Measurements from ENCODE around the gene PLAC1.

The PLAC1 gene

GRCh38 chrX:134613396-134613795 lies 44.9 kb downstream of the PLAC1 start:
- no peak for TF ChIP-seq CTCF (IDR thresholded peaks at IDR 0.05; ENCODE audit: control insufficient read depth, extremely low read depth, insufficient read depth)
- no peak overlapping the region for H3K4me3 ChIP-seq (ENCODE audit: low read depth, low read length)
- DNase-seq (ENCODE audit: low read depth): no peak

- no peak overlapping the region for H3K4me3 ChIP-seq (ENCODE audit: low read depth, low read length)
- no peak for DNase-seq (ENCODE audit: low read depth)
- TF ChIP-seq CTCF (IDR thresholded peaks at IDR 0.05; ENCODE audit: control insufficient read depth, extremely low read depth, insufficient read depth): no peak
These were observed 50.1 kb downstream of the PLAC1 start for GRCh38 chrX:134608153-134608552.

- TF ChIP-seq CTCF (IDR thresholded peaks at IDR 0.05; ENCODE audit: control insufficient read depth, extremely low read depth, insufficient read depth): no peak
- no peak overlapping the region for H3K4me3 ChIP-seq (ENCODE audit: low read depth, low read length)
- DNase-seq (ENCODE audit: low read depth): no peak
These were observed 50.7 kb downstream of the PLAC1 start for GRCh38 chrX:134607523-134607922.

DNA sequence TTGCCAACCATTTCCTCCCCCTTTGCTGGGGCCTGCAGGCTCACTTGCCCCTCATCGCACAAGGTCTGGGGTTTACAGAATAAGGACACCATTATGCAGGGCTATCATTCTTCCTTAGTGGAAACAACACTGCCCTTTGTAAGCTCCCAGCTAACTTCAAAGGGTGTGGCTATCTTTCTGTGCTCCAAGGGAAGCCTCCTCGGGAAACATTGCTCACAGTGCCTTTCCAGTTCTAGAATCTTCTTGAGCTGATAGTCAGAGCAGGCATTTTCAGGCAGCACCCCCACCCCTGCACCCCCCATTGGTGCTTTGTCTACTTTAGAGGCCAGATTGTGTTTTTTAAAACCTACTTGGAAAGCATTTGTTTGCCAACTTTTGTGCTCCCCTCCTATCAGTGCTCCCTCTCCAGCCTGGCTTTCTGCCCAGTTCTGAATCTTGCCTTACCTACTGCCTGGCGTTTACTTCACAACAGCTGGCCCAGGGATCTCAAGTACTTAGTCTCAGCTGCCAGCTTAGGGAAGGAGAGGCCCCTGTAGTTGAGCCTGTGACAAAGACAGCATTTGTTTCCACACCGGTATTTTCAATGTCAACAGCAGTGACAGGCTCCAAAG lies 53.5 kb downstream of the PLAC1 start:
- no peak for TF ChIP-seq CTCF (IDR thresholded peaks at IDR 0.05; ENCODE audit: control insufficient read depth, extremely low read depth, insufficient read depth)
- DNase-seq (ENCODE audit: low read depth): no peak
- H3K4me3 ChIP-seq (ENCODE audit: low read depth, low read length): no peak overlapping the region

GRCh38 chrX:134603806-134604700 lies 54.2 kb downstream of the PLAC1 start:
- DNase-seq (ENCODE audit: low read depth): no peak
- no peak for TF ChIP-seq CTCF (IDR thresholded peaks at IDR 0.05; ENCODE audit: control insufficient read depth, extremely low read depth, insufficient read depth)
- H3K4me3 ChIP-seq (ENCODE audit: low read depth, low read length): no peak overlapping the region

- TF ChIP-seq CTCF (IDR thresholded peaks at IDR 0.05; ENCODE audit: control insufficient read depth, extremely low read depth, insufficient read depth): no peak
- H3K4me3 ChIP-seq (ENCODE audit: low read depth, low read length): no peak overlapping the region
- no peak for DNase-seq (ENCODE audit: low read depth)
These were observed 55.9 kb downstream of the PLAC1 start for GRCh38 chrX:134602410-134602809.

All from LNCaP clone FGC (cell line).